Lower lobe of right lung (tissue), 2 donors: ENCODE results near the gene CDH19. TPM values are rescaled to one million over a fixed set of nuclear protein-coding genes. Genes with fewer than 3 reads are reported as not detected.

Experiments used
- ATAC-seq, 2 donors: fragments of 200-7000 bp; cut with Tn5 transposase; one replicate each; pipeline ENCODE4 v1.9.1; 2020 to 2022; ENCODE audit warnings: mild to moderate bottlenecking in 2 of 2, moderate library complexity in 2 of 2
- DNase-seq: peaks from one replicate; pipeline ENCODE4 v3.0.0-alpha.2; 2020
- H3K27ac ChIP-seq: fragments of 200-600 bp; one replicate; pipeline ENCODE4 v1.8.0; 2022
- H3K27me3 ChIP-seq: fragments of 200-600 bp; one replicate; pipeline ENCODE4 v1.8.0; 2022; ENCODE audit warnings: low read depth
- H3K36me3 ChIP-seq: fragments of 200-600 bp; one replicate; pipeline ENCODE4 v1.8.0; 2022; ENCODE audit warnings: mild to moderate bottlenecking
- H3K4me1 ChIP-seq: fragments of 200-600 bp; one replicate; pipeline ENCODE4 v1.8.0; 2022
- H3K4me3 ChIP-seq: fragments of 200-600 bp; one replicate; pipeline ENCODE4 v1.8.0; 2022; ENCODE audit warnings: mild to moderate bottlenecking
- H3K9me3 ChIP-seq: fragments of 200-600 bp; one replicate; pipeline ENCODE4 v1.8.0; 2022
- intact Hi-C: fragments of 100-400 bp; cut with DNase I; formaldehyde crosslinking; loops from one replicate; pipeline ENCODE4 v1.11.0; 2022
- total RNA-seq: library from RNA; stranded (reverse); fragmentation: NEBNext Ultra II Directional; extraction: Animal tissue kit (Norgen Biotek cat#: 25700); gene quantifications from one replicate; pipeline ENCODE4 v1.2.1, GENCODE V29; 2021
- TF ChIP-seq, protein P1 (sequence below): fragments of 200-600 bp; IDR thresholded peaks from one replicate; pipeline ENCODE4 v1.8.0; 2022; ENCODE audit warnings: antibody characterized with exemption, mild to moderate bottlenecking
- donor health status: DM: no; HTN: yes; CAD: no; lungs with severe emphysema.

The CDH19 gene
- total RNA-seq, 1 donor from 2014 or later: 1.2 TPM

DNA sequence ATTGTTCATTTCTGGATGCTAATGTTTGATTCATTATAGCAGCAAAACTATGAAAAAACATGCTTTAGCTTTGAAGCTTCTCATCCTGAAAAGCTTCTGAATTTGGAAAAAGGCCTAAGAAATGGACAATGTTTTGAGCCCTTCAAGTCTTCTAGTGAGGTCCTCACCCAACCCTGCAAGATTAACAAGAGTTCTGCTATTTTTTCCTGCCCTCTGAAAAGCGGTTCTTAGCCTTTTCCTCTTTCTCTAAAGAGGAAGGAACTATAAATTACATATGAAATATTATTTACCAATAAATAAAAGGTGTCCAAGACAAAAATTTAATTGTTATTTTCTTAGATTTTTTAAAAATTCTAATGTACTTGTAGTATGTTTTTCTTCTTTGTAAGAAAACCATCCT, 19.9 kb upstream of the CDH19 start:
- H3K4me1 ChIP-seq: no peaks in the 10 kb centered on the region
- no peak overlapping the region for H3K4me3 ChIP-seq
- H3K9me3 ChIP-seq: no peaks in the 10 kb centered on the region
- ATAC-seq: no peak
- no peaks in the 10 kb centered on the region for H3K27me3 ChIP-seq
- TF ChIP-seq, protein P1, sequence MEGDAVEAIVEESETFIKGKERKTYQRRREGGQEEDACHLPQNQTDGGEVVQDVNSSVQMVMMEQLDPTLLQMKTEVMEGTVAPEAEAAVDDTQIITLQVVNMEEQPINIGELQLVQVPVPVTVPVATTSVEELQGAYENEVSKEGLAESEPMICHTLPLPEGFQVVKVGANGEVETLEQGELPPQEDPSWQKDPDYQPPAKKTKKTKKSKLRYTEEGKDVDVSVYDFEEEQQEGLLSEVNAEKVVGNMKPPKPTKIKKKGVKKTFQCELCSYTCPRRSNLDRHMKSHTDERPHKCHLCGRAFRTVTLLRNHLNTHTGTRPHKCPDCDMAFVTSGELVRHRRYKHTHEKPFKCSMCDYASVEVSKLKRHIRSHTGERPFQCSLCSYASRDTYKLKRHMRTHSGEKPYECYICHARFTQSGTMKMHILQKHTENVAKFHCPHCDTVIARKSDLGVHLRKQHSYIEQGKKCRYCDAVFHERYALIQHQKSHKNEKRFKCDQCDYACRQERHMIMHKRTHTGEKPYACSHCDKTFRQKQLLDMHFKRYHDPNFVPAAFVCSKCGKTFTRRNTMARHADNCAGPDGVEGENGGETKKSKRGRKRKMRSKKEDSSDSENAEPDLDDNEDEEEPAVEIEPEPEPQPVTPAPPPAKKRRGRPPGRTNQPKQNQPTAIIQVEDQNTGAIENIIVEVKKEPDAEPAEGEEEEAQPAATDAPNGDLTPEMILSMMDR: no peak
- no peak overlapping the region for H3K27ac ChIP-seq
- DNase-seq: no peak
- intact Hi-C loops: no loop called here
- no peaks in the 10 kb centered on the region for H3K36me3 ChIP-seq

DNA sequence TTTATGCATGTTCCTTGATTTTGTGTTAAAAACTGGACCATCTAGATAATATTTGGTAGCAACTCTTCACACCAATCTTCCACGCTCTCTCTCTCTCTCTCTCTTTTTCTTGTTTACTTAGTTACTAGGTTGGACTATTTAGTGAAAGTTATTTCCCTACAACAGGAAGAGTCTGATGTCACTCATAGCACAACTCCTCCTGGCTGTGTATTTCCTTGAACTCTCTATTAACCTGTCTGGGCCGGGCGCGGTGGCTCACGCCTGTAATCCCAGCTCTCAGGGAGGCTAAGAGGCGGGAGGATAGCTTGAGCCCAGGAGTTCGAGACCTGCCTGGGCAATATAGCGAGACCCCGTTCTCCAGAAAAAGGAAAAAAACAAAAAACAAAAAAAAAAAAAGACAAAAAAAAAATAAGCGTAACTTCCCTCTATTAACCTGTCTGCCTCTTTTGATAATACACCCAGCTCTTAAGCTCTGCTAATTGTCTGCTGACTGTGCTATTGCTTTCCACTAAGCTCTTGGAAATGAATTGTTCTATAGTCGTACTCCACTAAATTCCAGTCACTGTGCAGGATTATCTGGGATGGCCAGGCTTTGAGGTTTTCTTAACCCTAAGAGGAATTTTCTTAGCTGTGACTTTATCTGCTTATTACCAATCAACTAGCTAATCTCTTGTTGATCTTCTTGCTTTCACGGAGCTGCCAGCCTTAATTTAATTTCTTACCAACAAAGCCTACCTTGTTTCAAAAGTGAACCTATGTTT, 18.1 kb upstream of the CDH19 start:
- no peaks in the 10 kb centered on the region for H3K9me3 ChIP-seq
- DNase-seq: no peak
- H3K4me1 ChIP-seq: no peaks in the 10 kb centered on the region
- TF ChIP-seq, protein P1: no peak
- H3K4me3 ChIP-seq: no peak overlapping the region
- no peaks in the 10 kb centered on the region for H3K27me3 ChIP-seq
- no peak overlapping the region for H3K27ac ChIP-seq
- intact Hi-C loops: no loop called here
- no peak for ATAC-seq
- no peaks in the 10 kb centered on the region for H3K36me3 ChIP-seq

DNA sequence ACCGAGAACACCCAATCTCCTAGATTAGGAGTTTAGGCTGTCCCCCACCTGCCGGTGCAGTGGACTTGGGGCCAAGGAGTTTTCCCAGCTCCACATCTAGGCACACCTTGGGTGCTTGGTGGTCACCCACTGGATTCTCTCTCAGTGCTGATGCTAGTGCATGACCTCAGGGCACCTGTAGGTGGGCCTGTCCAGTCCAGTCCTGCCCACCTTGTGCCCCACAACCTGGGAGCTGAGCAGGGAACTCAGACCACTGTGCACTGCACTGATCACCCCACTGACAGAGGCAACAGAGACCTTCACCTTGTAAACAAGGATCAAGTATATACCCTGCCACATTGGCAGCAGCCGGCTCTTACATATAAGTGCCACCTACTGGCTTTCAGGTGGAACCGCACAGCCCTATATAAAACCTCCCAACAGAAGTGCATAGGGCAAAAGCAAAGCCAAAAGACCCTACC, 12.7 kb upstream of the CDH19 start:
- TF ChIP-seq, protein P1: peak; percentile 38
- DNase-seq: no peak
- no peaks in the 10 kb centered on the region for H3K4me1 ChIP-seq

DNA sequence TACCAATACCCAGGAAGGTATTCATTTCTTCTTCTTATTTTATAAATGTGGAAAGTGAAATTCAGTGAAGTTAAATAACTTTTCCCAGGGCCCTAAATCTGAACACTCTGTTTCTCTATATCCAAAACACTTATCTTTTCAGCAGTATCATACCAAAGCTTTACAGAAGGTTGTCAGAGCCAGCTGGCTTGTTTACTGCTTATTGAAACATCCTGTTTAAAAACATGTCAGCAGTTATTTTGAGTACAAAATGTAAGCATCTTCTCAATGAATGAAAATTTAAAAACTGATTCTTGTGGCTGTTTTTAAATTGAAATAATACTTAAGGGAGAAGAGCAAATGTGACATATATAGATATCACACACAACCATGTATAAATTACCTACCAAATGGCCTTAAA, 11.3 kb upstream of the CDH19 start:
- Histone ChIP-seq H3K4me1 (no peaks in the 10 kb centered on the region), H3K27ac (no peak overlapping the region), H3K36me3 (no peaks in the 10 kb centered on the region), H3K27me3 (no peaks in the 10 kb centered on the region), H3K9me3 (no peaks in the 10 kb centered on the region), H3K4me3 (no peak overlapping the region)
- TF ChIP-seq, protein P1: no peak
- DNase-seq (no peak), ATAC-seq (no peak)
- intact Hi-C loops: no loop called here

More for the DNA sequence above, 12.7 kb upstream of the CDH19 start:
- no peak overlapping the region for H3K27ac ChIP-seq
- H3K36me3 ChIP-seq: no peaks in the 10 kb centered on the region
- H3K9me3 ChIP-seq: no peaks in the 10 kb centered on the region
- no peak overlapping the region for H3K4me3 ChIP-seq
- no peaks in the 10 kb centered on the region for H3K27me3 ChIP-seq
- peak; percentile 36 to 42 for ATAC-seq
- intact Hi-C loops: no loop called here

DNA sequence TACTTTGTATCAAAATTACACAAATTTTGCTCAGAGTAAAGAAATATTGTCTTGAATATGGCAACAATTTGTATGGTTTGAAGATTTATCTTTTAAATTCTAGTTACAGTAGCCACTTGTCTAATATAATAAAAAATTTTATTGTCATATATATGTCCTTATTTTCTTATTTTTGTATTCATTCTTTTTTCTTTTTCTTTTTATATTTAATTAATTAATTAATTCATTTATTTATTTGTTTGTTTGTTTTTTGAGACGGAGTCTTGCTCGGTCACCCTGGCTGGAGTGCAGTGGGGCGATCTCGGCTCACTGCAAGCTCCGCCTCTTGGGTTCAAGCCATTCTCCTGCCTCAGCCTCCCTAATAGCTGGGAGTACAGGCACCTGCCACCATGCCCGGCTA, 3.7 kb upstream of the CDH19 start:
- no peak for DNase-seq
- no peaks in the 10 kb centered on the region for H3K4me1 ChIP-seq
- no peak for ATAC-seq
- no peak overlapping the region for H3K27ac ChIP-seq
- H3K27me3 ChIP-seq: no peaks in the 10 kb centered on the region
- no peaks in the 10 kb centered on the region for H3K36me3 ChIP-seq
- intact Hi-C loops: no loop called here
- H3K4me3 ChIP-seq: no peak overlapping the region
- no peaks in the 10 kb centered on the region for H3K9me3 ChIP-seq
- TF ChIP-seq, protein P1: no peak
